Small intestine (tissue), 7 donors: ENCODE measurements around the gene SNX32. TPM values are rescaled to one million over a fixed set of nuclear protein-coding genes. Genes with fewer than 3 reads are reported as not detected.

ENCODE experiments used
- DNase-seq, 2 donors: peaks; one replicate each; pipeline versions ENCODE4 v3.0.0 to v3.0.0-alpha.2; 2013
- FAIRE-seq: peaks from 2 replicates; lab custom pipeline; 2012; peaks lifted over from hg19 to GRCh38; lab: Jason Lieb, UNC
- H3K27ac ChIP-seq, 3 donors: one replicate each; pipeline ENCODE4 v1.5.1; 2013; ENCODE audit warnings: low read length in 2 of 3, mild to moderate bottlenecking in 2 of 3, control low read depth in 1 of 3, inconsistent platforms in 1 of 3, low read depth in 1 of 3, moderate library complexity in 1 of 3
- H3K27me3 ChIP-seq, 3 donors: one replicate each; pipeline ENCODE4 v1.6.1; 2013; ENCODE audit warnings: low read length in 3 of 3, inconsistent platforms in 1 of 3; ENCODE audit not compliant: control insufficient read depth in 3 of 3, insufficient read depth in 3 of 3
- H3K36me3 ChIP-seq, 3 donors: one replicate each; pipeline ENCODE4 v1.6.1; 2013; ENCODE audit warnings: low read length in 3 of 3, inconsistent platforms in 1 of 3, low read depth in 1 of 3, mild to moderate bottlenecking in 1 of 3, moderate library complexity in 1 of 3; ENCODE audit not compliant: control insufficient read depth in 3 of 3, insufficient read depth in 2 of 3
- H3K4me1 ChIP-seq, 3 donors: one replicate each; pipeline ENCODE4 v1.6.1; 2013; ENCODE audit warnings: low read length in 2 of 3, inconsistent platforms in 1 of 3, low read depth in 1 of 3, mild to moderate bottlenecking in 1 of 3, moderate library complexity in 1 of 3; ENCODE audit not compliant: control insufficient read depth in 3 of 3, insufficient read depth in 2 of 3
- H3K4me3 ChIP-seq, 3 donors: one replicate each; pipeline ENCODE4 v1.5.1; 2013; ENCODE audit warnings: low read length in 3 of 3, control low read depth in 1 of 3, inconsistent platforms in 1 of 3, low read depth in 1 of 3, mild to moderate bottlenecking in 1 of 3, moderate library complexity in 1 of 3
- H3K9me3 ChIP-seq, 2 donors: one replicate each; pipeline ENCODE4 v1.6.1; 2013; ENCODE audit warnings: low read depth in 1 of 2, low read length in 1 of 2; ENCODE audit not compliant: control insufficient read depth in 2 of 2, insufficient read depth in 1 of 2
- WGBS, 3 donors: extraction: QIAGEN DNeasy Blood & Tissue Kit; methylation state at CpG; one replicate each; pipeline ENCODE4 v1.1.7; 2013; 5-methylcytosine and 5-hydroxymethylcytosine counted together
- polyA plus RNA-seq, 4 donors: library from polyadenylated mRNA; stranded (reverse) in 3 of 4; unstranded in 1 of 4; fragments of 200-250 nt in 3 of 4; fragments of 120-200 nt in 1 of 4; gene quantifications; one replicate each; pipeline versions ENCODE4 v1.2.1 to v1.2.3, GENCODE V29; 2013
- donor health status: healthy with polysubstance abuse.
- donor health status: control.
- donor health status: control.
- donor health status: Bipolar disorder and iron deficiency.
- donor health status: healthy.

Gene SNX32
- polyA plus RNA-seq, 4 donors, result 0.54 to 4.0 (median 1.8) TPM

DNA sequence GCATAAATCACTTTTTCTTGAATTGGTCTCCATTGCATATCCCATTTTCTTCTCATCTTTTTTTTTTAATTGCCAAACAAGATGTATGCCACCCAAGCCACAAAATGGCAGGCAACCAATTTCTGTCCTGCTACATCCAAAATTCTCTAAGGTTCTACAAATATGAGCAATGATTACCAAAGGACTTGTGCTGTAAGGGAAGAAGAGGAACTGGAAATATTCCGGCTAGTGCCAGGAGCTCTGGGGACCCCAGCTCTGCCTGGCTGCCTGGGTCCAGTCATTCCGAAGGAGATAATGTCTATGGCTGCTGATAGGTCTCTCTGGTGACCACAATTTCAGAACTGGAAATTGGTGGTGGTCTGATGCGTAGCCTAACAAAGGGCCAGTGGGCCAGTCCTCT lies 17.1 kb upstream of the SNX32 start:
- H3K4me3 ChIP-seq, result peak overlapping the region in 2 of 3 donors; percentile 36 to 66
- no peak for DNase-seq
- 93 to 99% (median 95%) methylated on average over 3 of the region's 3 CpGs for WGBS, 3 donors
- H3K27ac ChIP-seq, result peak overlapping the region in 1 of 3 donors; percentile 76
- no peak for FAIRE-seq
- H3K36me3 ChIP-seq, result peaks cover 0 to 12% (median 3%) of the 10 kb centered on the region in 3 donors
- H3K27me3 ChIP-seq, result no peaks in the 10 kb centered on the region
- no peaks in the 10 kb centered on the region for H3K9me3 ChIP-seq
- peaks cover 3 to 51% (median 4%) of the 10 kb centered on the region in 3 donors for H3K4me1 ChIP-seq

DNA sequence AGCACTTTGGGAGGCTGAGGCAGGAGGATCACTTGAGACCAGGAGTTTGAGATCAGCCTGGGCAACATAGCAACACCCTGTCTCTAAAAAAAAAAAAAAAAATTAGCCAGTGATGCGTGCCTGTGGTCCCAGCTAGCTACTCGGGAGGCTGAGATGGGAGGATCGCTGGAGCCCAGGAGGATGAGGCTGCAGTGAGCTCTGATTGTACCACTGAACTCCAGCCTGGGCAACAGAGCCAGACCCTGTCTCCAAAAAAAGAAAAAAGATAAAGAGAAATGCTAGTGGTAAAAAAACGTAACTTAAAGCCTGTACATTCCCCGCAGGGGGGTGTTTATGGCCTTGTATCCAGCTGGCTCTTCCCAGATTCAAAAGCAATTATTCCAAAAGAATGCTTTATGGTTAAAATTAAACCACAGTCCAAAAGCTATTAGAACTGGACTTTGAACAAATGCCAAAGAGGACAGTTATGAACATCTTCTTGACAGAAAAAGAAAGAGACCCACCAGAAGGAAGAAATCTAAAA lies 16.4 kb upstream of the SNX32 start:
- WGBS, 3 donors, result 44 to 61% (median 44%) methylated on average over 5 of the region's 5 CpGs
- Histone ChIP-seq H3K9me3 (no peaks in the 10 kb centered on the region), H3K27ac (peak overlapping the region in 2 of 3 donors; percentile 76 to 86), H3K4me3 (peak overlapping the region in 2 of 3 donors; percentile 36 to 66), H3K4me1 (peaks cover 3 to 58% (median 4%) of the 10 kb centered on the region in 3 donors), H3K27me3 (no peaks in the 10 kb centered on the region), H3K36me3 (peaks cover 0 to 12% (median 3%) of the 10 kb centered on the region in 3 donors)
- DNase-seq (no peak), FAIRE-seq (no peak)

DNA sequence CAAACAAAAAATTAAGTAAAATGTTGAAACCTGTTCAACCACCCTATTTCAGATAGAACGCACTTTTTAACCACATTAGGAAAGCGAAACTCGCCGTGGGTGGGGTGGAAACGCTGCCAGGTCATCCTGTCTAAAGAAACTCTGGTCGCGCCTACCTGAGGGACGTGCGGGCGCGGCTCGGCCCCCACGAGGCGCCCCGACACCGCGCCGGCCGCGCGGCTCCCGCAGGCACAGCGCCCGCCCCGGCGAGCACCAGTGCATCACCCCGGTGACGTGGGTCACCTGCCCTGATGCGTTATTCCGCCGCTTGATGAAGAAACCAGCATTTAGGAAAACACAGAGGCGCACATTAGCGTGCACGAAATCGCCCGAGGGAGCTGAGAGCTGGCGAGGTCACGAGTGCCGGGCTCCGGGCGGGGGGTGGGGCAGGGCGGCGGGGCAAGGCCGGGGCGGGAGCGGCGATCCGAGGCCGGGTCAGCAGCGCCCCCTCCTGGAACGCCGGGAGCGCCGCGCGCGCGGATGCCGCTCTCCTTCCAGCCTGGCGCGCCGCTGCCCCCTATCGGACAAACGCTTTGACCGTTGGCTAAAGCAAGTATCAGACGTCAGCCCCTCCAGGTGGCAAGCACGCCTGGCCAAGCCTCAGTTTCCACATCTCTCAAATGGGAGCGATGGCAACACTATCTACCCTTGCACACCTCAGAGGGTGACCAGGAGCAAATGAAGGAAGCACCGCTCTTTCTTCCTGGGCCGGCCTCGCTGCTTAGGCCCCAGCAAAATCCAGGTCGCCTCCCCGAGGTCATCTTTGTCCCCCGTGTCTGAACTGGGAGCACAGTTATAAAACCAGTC lies 15.7 kb upstream of the SNX32 start:
- no peak for FAIRE-seq
- H3K9me3 ChIP-seq, result no peaks in the 10 kb centered on the region

DNA sequence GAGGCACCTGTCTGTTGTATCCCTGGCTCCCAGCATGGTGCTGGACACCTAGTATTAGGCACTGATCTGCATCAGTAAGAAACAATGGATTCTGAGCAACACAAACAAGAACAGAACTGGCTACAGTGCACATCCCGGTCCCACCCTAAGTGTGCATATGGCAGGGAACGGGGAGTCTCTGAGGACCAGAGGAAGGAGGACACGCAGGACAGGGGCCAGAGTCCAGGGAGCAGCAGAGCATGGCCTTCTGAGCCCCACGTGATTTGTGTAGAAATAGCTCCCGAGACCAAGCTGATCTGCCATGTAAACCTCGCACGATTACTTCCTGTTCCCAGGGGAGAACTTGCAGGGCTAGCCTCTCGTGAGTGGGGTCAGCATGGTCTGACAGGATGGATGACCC lies 12.7 kb upstream of the SNX32 start:
- Histone ChIP-seq H3K9me3 (no peaks in the 10 kb centered on the region), H3K4me3 (no peak overlapping the region), H3K36me3 (peaks cover 0 to 22% (median 0%) of the 10 kb centered on the region in 3 donors), H3K27ac (peak overlapping the region; percentile 71 to 92 (median 92)), H3K4me1 (peaks cover 3 to 76% (median 4%) of the 10 kb centered on the region in 3 donors), H3K27me3 (no peaks in the 10 kb centered on the region)
- 12 to 45% (median 30%) methylated on average over 8 of the region's 8 CpGs for WGBS, 3 donors
- FAIRE-seq (no peak), DNase-seq (peak; percentile 90 to 95)

More for the DNA sequence above, 15.7 kb upstream of the SNX32 start:
- 6 to 7% (median 6%) methylated on average over 70 to 74 of the region's 74 CpGs for WGBS, 3 donors
- Histone ChIP-seq H3K4me3 (peak overlapping the region; percentile 36 to 67 (median 66)), H3K27ac (peak overlapping the region; percentile 76 to 86 (median 86)), H3K27me3 (no peaks in the 10 kb centered on the region), H3K36me3 (peaks cover 0 to 12% (median 3%) of the 10 kb centered on the region in 3 donors), H3K4me1 (peaks cover 3 to 64% (median 4%) of the 10 kb centered on the region in 3 donors)
- peak; percentile 86 to 93 for DNase-seq

DNA sequence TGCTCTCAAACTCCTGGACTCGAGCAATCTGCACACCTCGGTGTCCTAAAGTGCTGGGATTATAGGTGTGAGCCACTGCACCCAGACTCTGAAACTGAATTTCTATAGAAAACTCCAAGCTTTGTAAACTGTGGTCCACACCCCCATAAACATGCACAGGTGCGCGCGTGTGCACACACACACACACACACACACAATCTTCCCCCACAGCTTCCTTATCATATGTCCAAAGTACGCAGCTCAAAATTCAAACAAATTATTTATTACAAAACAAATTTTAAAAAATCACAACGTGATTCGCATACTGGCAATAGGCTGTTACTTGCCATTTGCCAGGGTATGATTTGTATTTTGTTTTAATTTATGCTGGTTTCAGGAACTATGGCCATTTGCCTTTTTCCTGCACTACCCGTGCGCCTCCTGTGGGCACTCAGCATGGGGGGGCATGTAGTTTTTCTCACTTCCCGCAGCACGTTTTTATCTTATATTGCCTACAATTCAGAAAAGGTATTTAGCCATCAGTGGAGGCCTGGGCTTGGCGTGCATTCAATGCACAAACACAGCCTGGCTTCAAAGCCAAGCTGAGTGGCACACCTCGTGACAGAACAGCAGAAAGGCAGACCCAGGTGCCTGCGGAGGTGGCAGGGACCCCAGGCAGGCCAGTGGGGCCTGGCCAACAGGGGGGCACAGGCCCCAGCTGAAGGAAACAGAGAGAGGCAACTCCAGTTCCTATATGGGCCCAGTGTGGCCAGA lies 10.8 kb upstream of the SNX32 start:
- Histone ChIP-seq H3K4me1 (peaks cover 3 to 79% (median 4%) of the 10 kb centered on the region in 3 donors), H3K36me3 (peaks cover 0 to 22% (median 0%) of the 10 kb centered on the region in 3 donors), H3K4me3 (peak overlapping the region in 1 of 3 donors; percentile 5), H3K27me3 (no peaks in the 10 kb centered on the region), H3K9me3 (no peaks in the 10 kb centered on the region), H3K27ac (peak overlapping the region; percentile 73 to 92 (median 92))
- no peak for FAIRE-seq
- DNase-seq, result peak; percentile 61 to 74
- WGBS, 3 donors, result 14 to 57% (median 29%) methylated on average over 15 of the region's 15 CpGs

DNA sequence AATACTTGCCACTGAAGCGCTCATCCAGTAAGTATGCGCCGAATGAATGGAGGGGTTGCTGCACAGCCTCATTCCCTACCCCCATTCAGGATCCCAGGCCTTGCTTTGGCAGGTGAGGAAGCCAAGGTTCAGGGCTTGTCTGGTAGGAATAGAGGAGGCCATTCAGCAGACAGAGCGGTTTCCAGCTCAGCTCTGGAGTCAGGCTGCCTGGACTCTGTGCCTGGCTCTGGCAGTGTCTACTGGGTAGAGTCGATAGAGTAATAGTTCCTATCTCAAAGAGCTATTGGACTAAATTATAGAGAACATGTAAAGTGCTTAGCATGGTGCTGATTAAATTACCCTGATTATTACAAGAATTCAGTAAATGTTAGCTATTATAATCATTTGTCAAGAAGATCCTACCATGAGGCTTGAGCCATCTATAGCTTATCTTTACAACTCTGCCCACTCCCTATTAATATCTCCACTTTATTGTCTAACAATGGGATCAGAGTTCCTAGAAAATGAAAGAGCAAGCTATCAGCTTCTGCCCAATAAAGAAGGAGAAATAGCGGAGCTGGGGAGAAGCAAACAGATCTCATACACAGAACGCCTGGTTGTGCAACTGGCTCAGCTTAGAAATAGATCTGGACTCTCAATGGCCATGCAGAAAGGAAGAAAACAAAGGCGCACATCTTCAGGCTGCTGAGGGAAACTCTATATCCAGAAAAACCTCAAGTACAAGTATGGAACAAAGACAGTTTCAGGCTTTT lies 6.6 kb upstream of the SNX32 start:
- peaks cover 0 to 14% (median 0%) of the 10 kb centered on the region in 3 donors for H3K36me3 ChIP-seq
- DNase-seq (peak; percentile 90 to 95), FAIRE-seq (no peak)
- H3K9me3 ChIP-seq, result no peaks in the 10 kb centered on the region
- H3K4me3 ChIP-seq, result peak overlapping the region in 2 of 3 donors; percentile 29 to 45
- H3K27me3 ChIP-seq, result no peaks in the 10 kb centered on the region
- peak overlapping the region; percentile 69 to 89 (median 85) for H3K27ac ChIP-seq
- WGBS, 3 donors, result 16 to 64% (median 38%) methylated on average over 8 of the region's 8 CpGs
- peaks cover 0 to 59% (median 6%) of the 10 kb centered on the region in 3 donors for H3K4me1 ChIP-seq

DNA sequence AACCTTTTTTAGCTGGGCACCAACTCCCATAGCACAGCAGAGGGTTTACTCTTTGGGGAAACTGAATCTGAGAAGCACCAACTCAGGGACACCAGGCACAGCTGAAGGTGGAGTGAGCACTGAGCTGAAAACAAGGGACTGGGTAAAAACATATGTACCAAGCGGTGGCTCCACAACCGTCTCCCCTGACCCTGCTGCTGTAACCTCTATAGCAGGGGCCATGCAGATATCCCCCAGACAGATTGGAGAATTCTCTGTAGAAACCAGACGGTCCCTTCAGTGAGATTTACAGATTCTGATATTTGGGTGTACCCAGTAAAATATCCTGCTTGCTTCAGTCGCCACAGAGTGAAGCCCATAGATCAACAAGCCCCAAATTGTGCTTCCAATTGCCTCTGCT lies 4.3 kb upstream of the SNX32 start:
- H3K9me3 ChIP-seq, result no peaks in the 10 kb centered on the region
- 74 to 84% (median 78%) methylated on average over 4 of the region's 4 CpGs for WGBS, 3 donors
- peaks cover 0 to 10% (median 0%) of the 10 kb centered on the region in 3 donors for H3K36me3 ChIP-seq
- DNase-seq, result no peak
- H3K27me3 ChIP-seq, result no peaks in the 10 kb centered on the region
- H3K4me1 ChIP-seq, result peaks cover 0 to 45% (median 6%) of the 10 kb centered on the region in 3 donors
- FAIRE-seq, result no peak
- H3K4me3 ChIP-seq, result no peak overlapping the region
- no peak overlapping the region for H3K27ac ChIP-seq
